ENCODE measurements around the gene RAMACL. TPM values are rescaled to one million over a fixed set of nuclear protein-coding genes. Genes with fewer than 3 reads are reported as not detected.

Gene RAMACL
- total RNA-seq, 1 experiment from 2014 or later, result 0.28 TPM

GRCh38 chr6:166572370-166573261, 13.9 kb downstream of the RAMACL start:
- Histone ChIP-seq H4K5ac (ENCODE audit: insufficient read length, low read depth, low read length) (no peak overlapping the region), H2AK5ac (ENCODE audit: insufficient read length, low read length) (no peak overlapping the region), H3K14ac (ENCODE audit: insufficient read depth, low read length) (no peak overlapping the region; the same call in 1 of the 2 replicates), H3K23me2 (ENCODE audit: insufficient read length, low read depth, low read length, poor library complexity, severe bottlenecking) (no peaks in the 10 kb centered on the region), H2AFZ (ENCODE audit: low read length) (no peak overlapping the region), H3K18ac (ENCODE audit: insufficient read length, low read depth, low read length) (no peak overlapping the region), H2BK15ac (ENCODE audit: low read depth, low read length) (no peak overlapping the region), H4K20me1 (ENCODE audit: control insufficient read depth, insufficient read depth, insufficient read length) (no peaks in the 10 kb centered on the region), H3K23ac (ENCODE audit: insufficient read length, low read depth, low read length) (no peak overlapping the region), H3K27ac (ENCODE audit: insufficient read length, low read depth, low read length) (no peak overlapping the region), H3K4ac (ENCODE audit: low read depth, low read length) (no peak overlapping the region), H3T11ph (ENCODE audit: low read length) (no peak overlapping the region), H3K79me1 (ENCODE audit: insufficient read depth, low read depth, low read length, poor library complexity, severe bottlenecking) (no peaks in the 10 kb centered on the region), H3K9me3 (ENCODE audit: control insufficient read depth, low read depth, low read length) (no peaks in the 10 kb centered on the region), H4K91ac (ENCODE audit: insufficient read length, low read depth, low read length) (no peak overlapping the region), H3K27me3 (ENCODE audit: insufficient read depth, low read length) (no peaks in the 10 kb centered on the region), H2BK20ac (ENCODE audit: low read depth, low read length, poor library complexity, severe bottlenecking) (no peak overlapping the region), H2BK120ac (ENCODE audit: low read depth, low read length, poor library complexity, severe bottlenecking) (no peak overlapping the region), H3K9ac (ENCODE audit: extremely low read depth, insufficient read length, low read length) (no peak overlapping the region), H2BK12ac (ENCODE audit: insufficient read length, low read depth, low read length) (no peak overlapping the region), H3K4me1 (ENCODE audit: insufficient read depth, low read length) (peaks cover 10% of the 10 kb centered on the region; the same call in 1 of the 2 replicates), H2BK5ac (ENCODE audit: insufficient read length, low read length) (no peak overlapping the region), H3K56ac (ENCODE audit: insufficient read length, low read depth, low read length) (no peak overlapping the region), H3K4me2 (ENCODE audit: insufficient read depth, insufficient read length, low read length) (no peak overlapping the region), H3K79me2 (ENCODE audit: insufficient read depth, low read length) (no peaks in the 10 kb centered on the region; the same call in 1 of the 2 replicates), H4K8ac (replicated peaks; ENCODE audit: insufficient read length, low read depth, low read length) (no peak overlapping the region)
- Mint-ChIP-seq H3K27ac (peak overlapping the region; percentile 81 to 98 (median 87); a peak in 6 of 7 replicates), H3K4me3 (peak overlapping the region in 1 of 2 experiments; percentile 59; a peak in 3 of 5 replicates), H3K27me3 (ENCODE audit: low read depth) (no peaks in the 10 kb centered on the region), H3K9me3 (peaks cover 16 to 23% of the 10 kb centered on the region in 2 experiments), H3K36me3 (ENCODE audit: insufficient read depth in 1 of 3, low read depth in 3 of 3) (peaks cover 16 to 26% (median 22%) of the 10 kb centered on the region in 3 experiments), H3K4me1 (peaks cover 28 to 30% of the 10 kb centered on the region in 2 experiments)
- peak; percentile 66 for DNase-seq
- no CpG with 5 or more reads among the region's 18 CpGs for WGBS (ENCODE audit: extremely low coverage, insufficient read length, low lambda C conversion rate)
- TF ChIP-seq, protein P1, sequence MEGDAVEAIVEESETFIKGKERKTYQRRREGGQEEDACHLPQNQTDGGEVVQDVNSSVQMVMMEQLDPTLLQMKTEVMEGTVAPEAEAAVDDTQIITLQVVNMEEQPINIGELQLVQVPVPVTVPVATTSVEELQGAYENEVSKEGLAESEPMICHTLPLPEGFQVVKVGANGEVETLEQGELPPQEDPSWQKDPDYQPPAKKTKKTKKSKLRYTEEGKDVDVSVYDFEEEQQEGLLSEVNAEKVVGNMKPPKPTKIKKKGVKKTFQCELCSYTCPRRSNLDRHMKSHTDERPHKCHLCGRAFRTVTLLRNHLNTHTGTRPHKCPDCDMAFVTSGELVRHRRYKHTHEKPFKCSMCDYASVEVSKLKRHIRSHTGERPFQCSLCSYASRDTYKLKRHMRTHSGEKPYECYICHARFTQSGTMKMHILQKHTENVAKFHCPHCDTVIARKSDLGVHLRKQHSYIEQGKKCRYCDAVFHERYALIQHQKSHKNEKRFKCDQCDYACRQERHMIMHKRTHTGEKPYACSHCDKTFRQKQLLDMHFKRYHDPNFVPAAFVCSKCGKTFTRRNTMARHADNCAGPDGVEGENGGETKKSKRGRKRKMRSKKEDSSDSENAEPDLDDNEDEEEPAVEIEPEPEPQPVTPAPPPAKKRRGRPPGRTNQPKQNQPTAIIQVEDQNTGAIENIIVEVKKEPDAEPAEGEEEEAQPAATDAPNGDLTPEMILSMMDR (conservative IDR thresholded peaks at IDR 0.05), result no peak

Measured in H9 (cell line).